OCI-LY7 (cell line): ENCODE results near the gene EDN1. TPM values are rescaled to one million over a fixed set of nuclear protein-coding genes. Genes with fewer than 3 reads are reported as not detected.

Source experiments
- BruUV-seq: library from RNA; stranded (reverse); fragments of 400-500 nt; replicated peaks from 2 replicates; lab custom pipeline; 2021; lab: Mats Ljungman, UMichigan
- CTCF ChIA-PET: fragments of 300-600 bp; sonication (Branson Sonifier 250); formaldehyde crosslinking; loops from one replicate; lab custom pipeline; 2022; ENCODE audit warnings: antibody characterized with exemption; ENCODE audit not compliant: unreplicated experiment; lab: Charles Lee
- POLR2A ChIA-PET: fragments of 300-600 bp; sonication (Branson Sonifier 250); formaldehyde crosslinking; loops from one replicate; lab custom pipeline; 2022; ENCODE audit warnings: antibody characterized with exemption; lab: Charles Lee
- DNase-seq: peaks from one replicate; pipeline ENCODE4 v3.0.0-alpha.2; 2015; ENCODE audit warnings: low spot score
- H2AFZ ChIP-seq: fragments of 200-600 bp; sonication (generic), shearing (Covaris generic); 2 replicates; pipeline ENCODE4 v1.6.1; 2014; ENCODE audit warnings: mild to moderate bottlenecking, antibody characterized with exemption, low read length, moderate library complexity
- H3K27ac ChIP-seq: fragments of 200-600 bp; sonication (generic); 2 replicates; pipeline ENCODE4 v1.5.1; 2014; ENCODE audit warnings: mixed run types, low read depth, mild to moderate bottlenecking, moderate library complexity, low read length, inconsistent platforms; ENCODE audit not compliant: poor library complexity, severe bottlenecking
- H3K36me3 ChIP-seq: fragments of 200-600 bp; sonication (generic); 2 replicates; pipeline ENCODE4 v1.6.1; 2014; ENCODE audit warnings: mild to moderate bottlenecking, antibody characterized with exemption, low read length, moderate library complexity, mixed read lengths; ENCODE audit not compliant: insufficient read depth
- H3K4me1 ChIP-seq: fragments of 200-600 bp; sonication (generic); 2 replicates; pipeline ENCODE4 v1.5.1; 2014; ENCODE audit warnings: mild to moderate bottlenecking, low read length; ENCODE audit not compliant: insufficient read depth, poor library complexity, severe bottlenecking
- H3K4me2 ChIP-seq: fragments of 200-600 bp; sonication (generic); 2 replicates; pipeline ENCODE4 v1.6.1; 2014; ENCODE audit warnings: mild to moderate bottlenecking, low read length
- H3K4me3 ChIP-seq: fragments of 200-600 bp; sonication (generic); 2 replicates; pipeline ENCODE4 v1.5.1; 2014; ENCODE audit warnings: mild to moderate bottlenecking, low read depth, low read length; ENCODE audit not compliant: poor library complexity, severe bottlenecking
- H3K79me2 ChIP-seq: fragments of 200-600 bp; sonication (generic); 2 replicates; pipeline ENCODE4 v1.6.1; 2016; ENCODE audit warnings: low read depth, mild to moderate bottlenecking, low read length, moderate library complexity, mixed read lengths; ENCODE audit not compliant: insufficient read depth
- H3K9me2 ChIP-seq: fragments of 200-600 bp; sonication (generic); 2 replicates; pipeline ENCODE4 v1.6.1; 2016; ENCODE audit warnings: mild to moderate bottlenecking, low read length, mixed read lengths; ENCODE audit not compliant: insufficient read depth
- H3K9me3 ChIP-seq: fragments of 200-600 bp; sonication (generic); 2 replicates; pipeline ENCODE4 v1.6.1; 2014; ENCODE audit warnings: mild to moderate bottlenecking, mixed run types, low read length, mixed read lengths
- H4K20me1 ChIP-seq: fragments of 200-600 bp; sonication (generic); 2 replicates; pipeline ENCODE4 v1.6.1; 2014; ENCODE audit warnings: mild to moderate bottlenecking, antibody characterized with exemption, low read length, moderate library complexity, mixed read lengths; ENCODE audit not compliant: insufficient read depth
- EZH2phosphoT487 ChIP-seq: fragments of 200-600 bp; sonication (generic); IDR thresholded peaks from 2 replicates; pipeline ENCODE4 v1.6.1; 2018; ENCODE audit warnings: low read depth, borderline replicate concordance, mild to moderate bottlenecking, mixed run types, antibody characterized with exemption, low read length, moderate library complexity, mixed read lengths
- intact Hi-C: fragments of 100-400 bp; cut with micrococcal nuclease; formaldehyde crosslinking; loops from one replicate; pipeline ENCODE4 v1.10.0; 2022; ENCODE audit not compliant: unreplicated experiment
- total RNA-seq, 2 experiments: library from RNA; depleted of rRNA in 1 of 2; stranded (reverse); fragments of >200 nt in 1 of 2; shearing (Covaris generic) in 1 of 2; gene quantifications; 2 replicates each; pipeline ENCODE4 v1.2.3, GENCODE V29; 2014 to 2022
- TF ChIP-seq, protein P1 (sequence below): fragments of 200-600 bp; sonication (generic); conservative IDR thresholded peaks from 2 replicates; pipeline ENCODE4 v1.5.1; 2014; ENCODE audit warnings: mild to moderate bottlenecking, antibody characterized with exemption, low read length, moderate library complexity, mixed read lengths

The EDN1 gene
- total RNA-seq, 2 experiments from 2014 or later: not detected

DNA sequence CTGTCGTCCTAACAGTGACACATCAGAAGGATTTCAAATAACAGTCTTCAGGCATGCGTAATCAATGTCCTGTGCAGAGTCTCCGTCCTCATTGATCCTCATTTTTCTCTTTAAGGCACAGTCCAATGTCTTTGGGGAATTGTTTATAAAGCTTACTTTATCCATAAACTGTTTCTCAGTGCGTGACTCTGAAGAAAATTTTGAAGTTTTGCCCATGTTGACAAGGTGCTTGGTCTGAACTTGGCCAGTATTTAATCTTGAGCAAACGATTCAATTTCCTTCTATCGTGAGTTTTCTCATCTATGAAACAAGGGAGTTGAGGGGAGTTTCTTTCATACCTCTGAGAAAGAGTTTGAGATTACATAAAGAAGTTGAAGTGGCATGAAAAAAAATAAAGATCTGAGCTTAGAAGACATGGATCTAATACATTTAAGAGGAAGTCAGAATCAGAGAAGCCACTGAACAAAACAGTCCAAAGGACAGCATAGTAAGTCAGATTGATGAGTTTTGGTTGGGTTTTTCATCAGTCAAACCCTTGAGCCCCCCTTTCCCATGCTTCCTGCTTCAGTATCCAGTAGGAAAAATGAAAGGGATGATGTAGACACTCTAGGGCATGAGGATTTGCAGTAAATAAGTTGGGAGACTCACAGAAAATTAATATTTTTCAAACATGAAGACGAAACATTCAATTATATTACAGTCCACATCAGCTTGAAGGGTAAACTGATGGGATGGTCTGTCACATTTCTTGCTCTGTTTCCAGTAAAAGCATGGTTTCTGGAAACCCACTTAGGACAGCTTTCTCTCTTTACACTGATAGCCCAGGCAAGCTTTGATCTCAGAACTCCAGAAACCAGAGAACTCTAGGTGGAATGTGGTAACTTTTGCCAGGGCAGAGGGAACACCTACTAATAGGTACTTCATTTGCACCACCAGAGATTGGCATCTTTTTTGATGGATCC, 8.1 kb downstream of the EDN1 start:
- intact Hi-C loops: no loop called here
- CTCF ChIA-PET: no interaction called here
- Histone ChIP-seq H3K27ac (no peak overlapping the region), H3K36me3 (no peaks in the 10 kb centered on the region), H3K9me3 (no peaks in the 10 kb centered on the region), H4K20me1 (no peaks in the 10 kb centered on the region), H2AFZ (no peak overlapping the region), H3K4me1 (no peaks in the 10 kb centered on the region), H3K4me2 (no peak overlapping the region), H3K79me2 (no peaks in the 10 kb centered on the region), H3K9me2 (no peaks in the 10 kb centered on the region), H3K4me3 (no peak overlapping the region)
- TF ChIP-seq, protein P1, sequence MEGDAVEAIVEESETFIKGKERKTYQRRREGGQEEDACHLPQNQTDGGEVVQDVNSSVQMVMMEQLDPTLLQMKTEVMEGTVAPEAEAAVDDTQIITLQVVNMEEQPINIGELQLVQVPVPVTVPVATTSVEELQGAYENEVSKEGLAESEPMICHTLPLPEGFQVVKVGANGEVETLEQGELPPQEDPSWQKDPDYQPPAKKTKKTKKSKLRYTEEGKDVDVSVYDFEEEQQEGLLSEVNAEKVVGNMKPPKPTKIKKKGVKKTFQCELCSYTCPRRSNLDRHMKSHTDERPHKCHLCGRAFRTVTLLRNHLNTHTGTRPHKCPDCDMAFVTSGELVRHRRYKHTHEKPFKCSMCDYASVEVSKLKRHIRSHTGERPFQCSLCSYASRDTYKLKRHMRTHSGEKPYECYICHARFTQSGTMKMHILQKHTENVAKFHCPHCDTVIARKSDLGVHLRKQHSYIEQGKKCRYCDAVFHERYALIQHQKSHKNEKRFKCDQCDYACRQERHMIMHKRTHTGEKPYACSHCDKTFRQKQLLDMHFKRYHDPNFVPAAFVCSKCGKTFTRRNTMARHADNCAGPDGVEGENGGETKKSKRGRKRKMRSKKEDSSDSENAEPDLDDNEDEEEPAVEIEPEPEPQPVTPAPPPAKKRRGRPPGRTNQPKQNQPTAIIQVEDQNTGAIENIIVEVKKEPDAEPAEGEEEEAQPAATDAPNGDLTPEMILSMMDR: no peak
- no peak for TF ChIP-seq EZH2phosphoT487
- no peak for DNase-seq
- POLR2A ChIA-PET: interaction anchor here (0.7 kb wide), 2 partner anchors 211 to 291 kb away, joined by 3 read pairs; no protein-coding TSS in a partner anchor
- no TSS peak for BruUV-seq

DNA sequence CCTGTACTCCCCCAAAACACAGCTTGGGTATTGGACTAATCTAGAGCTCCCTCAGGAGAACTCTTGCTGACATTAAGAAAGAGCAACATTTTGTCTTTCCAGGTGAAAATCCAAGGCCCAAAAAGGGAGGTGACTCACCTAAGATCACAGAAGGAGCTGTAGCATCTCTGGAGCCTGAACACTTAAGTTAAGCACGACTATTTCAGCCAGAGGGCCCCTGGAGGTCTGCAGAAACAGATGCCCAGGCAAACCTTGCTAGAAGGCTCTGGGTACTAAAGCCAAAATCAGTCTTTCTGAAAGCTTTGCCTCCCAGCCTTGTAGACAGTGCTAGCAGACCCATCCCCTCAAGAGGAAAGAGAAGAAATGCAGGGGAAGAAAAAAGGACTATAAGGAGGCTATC, 8.8 kb downstream of the EDN1 start:
- no peak for DNase-seq
- H3K4me1 ChIP-seq: no peaks in the 10 kb centered on the region
- H3K4me3 ChIP-seq: no peak overlapping the region
- no peaks in the 10 kb centered on the region for H3K9me3 ChIP-seq
- POLR2A ChIA-PET: interaction anchor here (0.6 to 0.7 kb wide), 2 partner anchors 210 to 307 kb away, joined by 3 read pairs; no protein-coding TSS in a partner anchor
- BruUV-seq: no TSS peak
- TF ChIP-seq EZH2phosphoT487: no peak
- TF ChIP-seq, protein P1: no peak
- H3K36me3 ChIP-seq: no peaks in the 10 kb centered on the region
- H4K20me1 ChIP-seq: no peaks in the 10 kb centered on the region
- CTCF ChIA-PET: no interaction called here
- no peak overlapping the region for H3K4me2 ChIP-seq
- no peak overlapping the region for H2AFZ ChIP-seq
- intact Hi-C loops: no loop called here
- H3K79me2 ChIP-seq: no peaks in the 10 kb centered on the region
- no peak overlapping the region for H3K27ac ChIP-seq
- H3K9me2 ChIP-seq: no peaks in the 10 kb centered on the region

DNA sequence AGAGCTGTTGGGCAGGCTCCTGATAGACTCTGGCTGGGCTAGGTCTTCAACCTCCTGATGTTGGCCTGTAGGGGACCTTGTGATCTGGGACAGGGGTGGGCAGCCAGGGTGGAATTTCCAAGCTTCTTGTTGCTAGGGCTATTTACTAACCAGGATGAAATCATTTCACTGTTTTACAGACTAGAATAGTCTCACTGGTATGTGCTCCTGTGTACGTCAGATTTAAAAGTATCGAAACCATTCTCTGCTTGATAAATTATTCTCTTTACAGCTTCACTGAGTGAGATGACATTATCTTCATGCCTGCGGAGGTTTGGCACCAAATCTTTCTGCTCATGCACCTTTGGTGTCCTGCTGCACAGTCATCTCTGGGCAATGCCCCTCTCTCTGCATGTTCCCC, 10.9 kb downstream of the EDN1 start:
- no peak for DNase-seq
- POLR2A ChIA-PET: no interaction called here

More for the DNA sequence above, 10.9 kb downstream of the EDN1 start:
- intact Hi-C loops: no loop called here
- H2AFZ ChIP-seq: no peak overlapping the region
- no peaks in the 10 kb centered on the region for H3K36me3 ChIP-seq
- CTCF ChIA-PET: no interaction called here
- no peak overlapping the region for H3K27ac ChIP-seq
- no peaks in the 10 kb centered on the region for H3K9me2 ChIP-seq
- H3K4me1 ChIP-seq: no peaks in the 10 kb centered on the region
- no peak overlapping the region for H3K4me3 ChIP-seq
- no peak overlapping the region for H3K4me2 ChIP-seq
- H3K79me2 ChIP-seq: no peaks in the 10 kb centered on the region
- no peaks in the 10 kb centered on the region for H4K20me1 ChIP-seq
- no peak for TF ChIP-seq EZH2phosphoT487
- TF ChIP-seq, protein P1: no peak
- BruUV-seq: no TSS peak
- no peaks in the 10 kb centered on the region for H3K9me3 ChIP-seq
